ENCODE results near the gene VEZT. TPM values are rescaled to one million over a fixed set of nuclear protein-coding genes. Genes with fewer than 3 reads are reported as not detected.

Gene VEZT
- total RNA-seq, 1 experiment from 2014 or later, result 149 TPM

DNA sequence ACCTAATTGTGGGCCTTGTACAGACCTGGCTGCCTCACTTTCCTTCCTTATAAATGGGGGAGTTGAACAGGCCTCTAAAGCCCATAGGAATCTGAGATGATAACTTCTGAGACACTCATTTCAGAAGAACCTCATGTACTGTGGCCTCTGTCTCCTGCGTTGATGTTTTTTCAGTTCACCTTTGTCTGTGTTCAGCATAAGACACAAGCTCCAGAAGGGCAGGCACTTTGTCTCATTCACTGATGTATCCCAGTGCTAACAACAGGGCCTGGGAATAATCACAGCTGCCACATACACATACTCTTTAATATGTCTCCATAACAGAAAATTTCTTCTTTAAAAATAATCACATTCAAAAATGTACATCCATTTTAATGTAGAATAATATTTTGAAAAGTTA, 3.7 kb upstream of the VEZT start:
- H3K27ac Mint-ChIP-seq (ENCODE audit: unreplicated experiment), result peak overlapping the region; percentile 88

DNA sequence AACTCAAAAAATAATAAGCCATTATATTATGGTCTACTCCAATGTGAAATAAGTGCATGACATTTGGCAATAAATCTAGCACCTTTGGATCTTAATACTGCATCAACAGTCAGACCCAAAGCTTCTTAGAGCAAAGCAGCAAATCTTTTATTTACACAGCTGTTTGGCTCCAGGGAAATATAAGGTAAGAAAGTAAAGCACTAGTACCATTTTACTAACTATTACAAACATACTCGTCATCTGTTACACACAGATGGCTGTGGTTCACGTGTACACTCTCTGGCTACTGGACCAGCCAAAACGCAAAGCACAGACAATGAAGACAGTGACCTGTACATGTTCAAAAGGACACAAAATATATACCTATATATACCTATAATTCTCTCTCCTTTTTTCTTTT, 3.1 kb upstream of the VEZT start:
- Mint-ChIP-seq H3K27me3 (ENCODE audit: unreplicated experiment) (no peaks in the 10 kb centered on the region), H3K4me1 (ENCODE audit: low read depth, unreplicated experiment) (peaks cover 10% of the 10 kb centered on the region), H3K36me3 (ENCODE audit: insufficient read depth, unreplicated experiment) (peaks cover 80% of the 10 kb centered on the region), H3K27ac (ENCODE audit: unreplicated experiment) (peak overlapping the region; percentile 88), H3K4me3 (ENCODE audit: low read depth, unreplicated experiment) (peak overlapping the region; percentile 77), H3K9me3 (ENCODE audit: low read depth, unreplicated experiment) (no peaks in the 10 kb centered on the region)
- no peak for TF ChIP-seq CTCF (IDR thresholded peaks at IDR 0.05; ENCODE audit: unreplicated experiment)
- CTCF ChIA-PET, result interaction anchor here (0.8 to 3.4 kb wide), 4 partner anchors 10 to 98 kb away, joined by 3 to 19 read pairs (median 6); no protein-coding TSS in a partner anchor
- no peak for DNase-seq
- no TSS peak for BruUV-seq (replicated peaks)
- intact Hi-C loops (cut with micrococcal nuclease; ENCODE audit: unreplicated experiment), result no loop called here

More for the DNA sequence above, 3.7 kb upstream of the VEZT start:
- no peak for TF ChIP-seq CTCF (IDR thresholded peaks at IDR 0.05; ENCODE audit: unreplicated experiment)
- intact Hi-C loops (cut with micrococcal nuclease; ENCODE audit: unreplicated experiment), result loop anchor here (1.0 kb wide), 1 partner anchor 10 kb away; no protein-coding TSS in a partner anchor
- no TSS peak for BruUV-seq (replicated peaks)
- Mint-ChIP-seq H3K36me3 (ENCODE audit: insufficient read depth, unreplicated experiment) (peaks cover 80% of the 10 kb centered on the region), H3K27me3 (ENCODE audit: unreplicated experiment) (no peaks in the 10 kb centered on the region), H3K4me3 (ENCODE audit: low read depth, unreplicated experiment) (peak overlapping the region; percentile 77), H3K9me3 (ENCODE audit: low read depth, unreplicated experiment) (no peaks in the 10 kb centered on the region), H3K4me1 (ENCODE audit: low read depth, unreplicated experiment) (peaks cover 15% of the 10 kb centered on the region)
- DNase-seq, result no peak
- CTCF ChIA-PET, result interaction anchor here (0.6 to 3.4 kb wide), 4 partner anchors 9 to 270 kb away, joined by 3 to 19 read pairs (median 4); no protein-coding TSS in a partner anchor

DNA sequence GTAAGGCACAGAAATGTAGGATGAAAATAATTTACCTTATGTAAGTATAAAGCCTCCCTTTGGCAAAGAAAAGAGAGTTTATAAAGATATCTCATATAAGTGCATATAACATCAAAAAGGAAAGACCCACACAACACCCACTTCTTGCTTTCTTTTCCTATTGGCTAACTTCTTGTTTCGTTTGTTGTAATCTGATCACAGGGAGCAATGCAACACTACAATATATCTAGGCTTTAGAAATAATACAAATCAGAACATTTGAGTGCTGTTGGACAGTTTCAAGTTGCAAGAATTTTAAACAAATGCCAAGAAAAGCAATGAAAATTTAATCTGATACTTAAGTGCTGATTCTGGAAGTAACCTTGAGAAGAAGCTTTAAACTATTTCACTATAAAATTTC, 1.7 kb upstream of the VEZT start:
- Mint-ChIP-seq H3K27me3 (ENCODE audit: unreplicated experiment) (no peaks in the 10 kb centered on the region), H3K36me3 (ENCODE audit: insufficient read depth, unreplicated experiment) (peaks cover 82% of the 10 kb centered on the region), H3K4me3 (ENCODE audit: low read depth, unreplicated experiment) (peak overlapping the region; percentile 77), H3K27ac (ENCODE audit: unreplicated experiment) (peak overlapping the region; percentile 88), H3K9me3 (ENCODE audit: low read depth, unreplicated experiment) (no peaks in the 10 kb centered on the region), H3K4me1 (ENCODE audit: low read depth, unreplicated experiment) (peaks cover 6% of the 10 kb centered on the region)
- intact Hi-C loops (cut with micrococcal nuclease; ENCODE audit: unreplicated experiment), result loop anchor here (2.0 to 5.0 kb wide), 3 partner anchors 47 to 121 kb away; no protein-coding TSS in a partner anchor
- DNase-seq, result no peak
- BruUV-seq (replicated peaks), result no TSS peak
- TF ChIP-seq CTCF (IDR thresholded peaks at IDR 0.05; ENCODE audit: unreplicated experiment), result no peak
- CTCF ChIA-PET, result interaction anchor here (0.6 to 2.5 kb wide), 3 partner anchors 11 to 99 kb away, joined by 4 to 44 read pairs (median 4); no protein-coding TSS in a partner anchor

GRCh38 chr12:95216711-95217376, 763 bp upstream of the VEZT start:
- no peak for DNase-seq
- intact Hi-C loops (cut with micrococcal nuclease; ENCODE audit: unreplicated experiment), result loop anchor here (1.0 to 5.0 kb wide), 4 partner anchors 48 to 120 kb away; no protein-coding TSS in a partner anchor
- Mint-ChIP-seq H3K4me3 (ENCODE audit: low read depth, unreplicated experiment) (peak overlapping the region; percentile 77), H3K36me3 (ENCODE audit: insufficient read depth, unreplicated experiment) (peaks cover 83% of the 10 kb centered on the region), H3K4me1 (ENCODE audit: low read depth, unreplicated experiment) (peaks cover 8% of the 10 kb centered on the region), H3K9me3 (ENCODE audit: low read depth, unreplicated experiment) (no peaks in the 10 kb centered on the region), H3K27me3 (ENCODE audit: unreplicated experiment) (no peaks in the 10 kb centered on the region), H3K27ac (ENCODE audit: unreplicated experiment) (peak overlapping the region; percentile 88)
- TF ChIP-seq CTCF (IDR thresholded peaks at IDR 0.05; ENCODE audit: unreplicated experiment), result no peak
- no TSS peak for BruUV-seq (replicated peaks)
- CTCF ChIA-PET, result interaction anchor here (0.6 to 2.5 kb wide), 8 partner anchors 11 to 119 kb away, joined by 3 to 44 read pairs (median 4); no protein-coding TSS in a partner anchor

All from Calu3 (cell line).